Measurements from ENCODE around the gene FCHSD2.
"Not testable (repeated sequence)": the region's sequence is repeated elsewhere in the genome, so short reads cannot be mapped to it uniquely, and the experiment has no call there.

Gene FCHSD2

GRCh38 chr11:73152086-73152853, 10.2 kb upstream of the FCHSD2 start:
- FAIRE-seq (no peak), DNase-seq (ENCODE audit: insufficient read length, low spot score) (no peak)

- FAIRE-seq, result no peak
- DNase-seq (ENCODE audit: insufficient read length, low spot score), result no peak
Measured at GRCh38 chr11:73151416-73151815, 9.3 kb upstream of the FCHSD2 start.

- no peak for FAIRE-seq
- DNase-seq (ENCODE audit: insufficient read length, low spot score), result no peak
Measured at GRCh38 chr11:73149105-73149504, 7.0 kb upstream of the FCHSD2 start.

- no peak for DNase-seq (ENCODE audit: insufficient read length, low spot score)
- FAIRE-seq, result no peak
Measured at GRCh38 chr11:73147771-73148681, 5.9 kb upstream of the FCHSD2 start.

GRCh38 chr11:73145986-73146575, 4.0 kb upstream of the FCHSD2 start:
- no peak for DNase-seq (ENCODE audit: insufficient read length, low spot score)
- FAIRE-seq, result no peak

GRCh38 chr11:73143126-73143838, 1.2 kb upstream of the FCHSD2 start:
- DNase-seq (ENCODE audit: insufficient read length, low spot score), result no peak
- FAIRE-seq, result no peak

- FAIRE-seq (no peak), DNase-seq (ENCODE audit: insufficient read length, low spot score) (no peak)
Measured at GRCh38 chr11:73141309-73142127, 600 bp downstream of the FCHSD2 start.

- FAIRE-seq (no peak), DNase-seq (ENCODE audit: insufficient read length, low spot score) (no peak)
Measured at GRCh38 chr11:73141031-73141308, 1.1 kb downstream of the FCHSD2 start.

- peak; percentile 11 for FAIRE-seq
- no peak for DNase-seq (ENCODE audit: insufficient read length, low spot score)
Measured at GRCh38 chr11:73140213-73141030, 1.7 kb downstream of the FCHSD2 start.

- no peak for DNase-seq (ENCODE audit: insufficient read length, low spot score)
- FAIRE-seq, result peak; percentile 58
Measured at GRCh38 chr11:73139476-73140198, 2.5 kb downstream of the FCHSD2 start.

GRCh38 chr11:73137944-73138274, 4.2 kb downstream of the FCHSD2 start:
- DNase-seq (ENCODE audit: insufficient read length, low spot score) (no peak), FAIRE-seq (peak; percentile 11)

- DNase-seq (ENCODE audit: insufficient read length, low spot score) (no peak), FAIRE-seq (peak; percentile 62)
Measured at GRCh38 chr11:73137262-73137943, 4.7 kb downstream of the FCHSD2 start.

GRCh38 chr11:73136722-73137121, 5.4 kb downstream of the FCHSD2 start:
- DNase-seq (ENCODE audit: insufficient read length, low spot score); FAIRE-seq: not testable (repeated sequence)

- FAIRE-seq, result no peak
- no peak for DNase-seq (ENCODE audit: insufficient read length, low spot score)
Measured at GRCh38 chr11:73135346-73136284, 6.5 kb downstream of the FCHSD2 start.

- not testable (repeated sequence) for FAIRE-seq; DNase-seq (ENCODE audit: insufficient read length, low spot score)
Measured at GRCh38 chr11:73132349-73132748, 9.8 kb downstream of the FCHSD2 start.

- no peak for FAIRE-seq
Measured at GRCh38 chr11:73130181-73130580, 11.9 kb downstream of the FCHSD2 start.

GRCh38 chr11:73129198-73129597, 12.9 kb downstream of the FCHSD2 start:
- FAIRE-seq (no peak), DNase-seq (ENCODE audit: insufficient read length, low spot score) (no peak)

More at GRCh38 chr11:73130181-73130580, 11.9 kb downstream of the FCHSD2 start:
- no peak for DNase-seq (ENCODE audit: insufficient read length, low spot score)
